Ecto neural progenitor cell (in vitro differentiated cells): ENCODE measurements around the gene AVPI1.
"Not testable (repeated sequence)": the region's sequence is repeated elsewhere in the genome, so short reads cannot be mapped to it uniquely, and the experiment has no call there.

Experiments used
- DNase-seq: peaks from one replicate; pipeline ENCODE4 v3.0.0-alpha.2; 2018; ENCODE audit warnings: low spot score

Gene AVPI1

GRCh38 chr10:97640174-97640867, 46.7 kb downstream of the AVPI1 start, which contains the start of gene PI4K2A:
Gene PI4K2A (plus strand): TSS chr10:97640671. CDS start chr10:97640743, 72 bp downstream.
- peak; percentile 99 for DNase-seq

- not testable (repeated sequence) for DNase-seq
These were observed 48.0 kb downstream of the AVPI1 start for GRCh38 chr10:97639090-97639489.

- no peak for DNase-seq
These were observed 51.5 kb downstream of the AVPI1 start for GRCh38 chr10:97635577-97635976.

GRCh38 chr10:97633921-97634320, 53.1 kb downstream of the AVPI1 start:
- DNase-seq: no peak

- peak; percentile 97 for DNase-seq
These were observed 53.8 kb downstream of the AVPI1 start, which contains the start of gene MORN4 for GRCh38 chr10:97632949-97633884. Gene MORN4 (minus strand): TSS chr10:97633500. CDS start chr10:97619653, 13,847 bp downstream.

GRCh38 chr10:97631098-97631497, 55.9 kb downstream of the AVPI1 start:
- DNase-seq: no peak

GRCh38 chr10:97629289-97629688, 57.8 kb downstream of the AVPI1 start:
- no peak for DNase-seq

- DNase-seq: no peak
These were observed 58.8 kb downstream of the AVPI1 start for GRCh38 chr10:97628228-97628627.

- DNase-seq: no peak
These were observed 59.3 kb downstream of the AVPI1 start for GRCh38 chr10:97627731-97628130.
